Stimulated activated CD4-positive, alpha-beta T cell treated with anti-CD3 and anti-CD28 coated beads, Interleukin-1b, Interleukin-23, amount 100 ng/mL, for 48 hours (primary cell): ENCODE measurements around the gene WNT11.
A peak's percentile ranks its signal among the peaks of the same experiment; 100 is the strongest.

Experiments
- DNase-seq: peaks from one replicate; pipeline ENCODE4 v3.0.0-alpha.2; 2020

The WNT11 gene

DNA sequence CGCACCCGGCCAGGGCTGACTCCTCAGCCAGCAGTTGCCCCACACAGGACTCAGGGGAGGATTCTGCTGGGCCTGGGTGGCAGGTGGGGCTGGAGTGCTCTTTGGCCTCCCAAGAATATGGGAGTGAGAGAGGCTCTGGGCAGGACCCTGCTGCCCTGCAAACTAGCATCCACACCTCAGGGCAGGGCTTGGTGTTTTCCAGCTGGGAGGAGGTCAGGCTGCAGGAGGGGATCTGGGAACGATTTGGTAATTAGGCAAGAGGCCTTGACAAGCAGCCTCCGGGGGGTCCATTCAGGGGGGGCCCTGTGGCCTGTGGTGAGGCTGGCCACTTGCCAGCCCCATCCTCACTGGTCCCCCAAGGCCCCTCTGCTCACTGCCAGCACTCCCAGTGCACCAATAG lies 35.8 kb downstream of the WNT11 start:
- DNase-seq = no peak

DNA sequence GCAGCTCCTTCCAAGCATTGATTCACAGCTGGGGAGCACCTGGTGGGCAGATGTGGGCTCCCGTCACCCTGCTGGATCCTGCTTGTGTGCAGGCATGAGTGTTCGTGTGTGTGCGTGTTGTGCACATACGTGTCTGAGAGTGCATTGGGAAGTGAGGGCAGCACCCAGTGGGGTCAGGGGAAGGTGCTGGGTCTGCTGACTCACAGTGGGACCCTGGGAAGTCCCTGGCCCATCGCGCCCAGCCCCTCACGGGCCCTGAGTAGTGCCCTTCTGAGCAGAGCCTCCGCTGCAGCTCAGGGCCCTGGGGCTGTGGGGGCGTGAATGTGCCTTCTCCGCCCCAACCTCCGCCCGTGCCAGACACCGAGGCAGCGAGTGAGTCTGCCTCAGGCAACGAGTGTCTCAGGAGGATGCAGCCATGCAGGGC lies 36.8 kb downstream of the WNT11 start:
- no peak for DNase-seq

DNA sequence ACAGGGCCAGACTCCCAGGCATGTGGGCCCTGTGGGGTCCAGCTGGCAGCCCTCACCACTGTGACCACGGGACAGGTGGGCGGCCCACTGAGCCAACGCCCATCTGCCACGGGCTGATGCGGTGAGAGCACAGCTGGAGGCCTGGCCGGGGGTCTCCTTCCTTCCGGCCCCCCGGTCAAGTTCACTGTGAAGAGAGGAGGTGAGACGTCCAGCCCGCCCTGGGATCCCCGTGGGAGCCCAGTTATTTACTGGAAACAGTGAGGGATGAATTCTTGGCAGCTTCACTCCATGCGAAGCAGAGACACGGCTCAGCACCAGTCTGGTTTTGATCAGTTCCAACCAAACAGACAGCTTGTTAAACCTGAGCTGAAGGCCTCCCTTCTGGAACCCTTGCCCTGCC lies 38.7 kb downstream of the WNT11 start:
- DNase-seq = no peak

DNA sequence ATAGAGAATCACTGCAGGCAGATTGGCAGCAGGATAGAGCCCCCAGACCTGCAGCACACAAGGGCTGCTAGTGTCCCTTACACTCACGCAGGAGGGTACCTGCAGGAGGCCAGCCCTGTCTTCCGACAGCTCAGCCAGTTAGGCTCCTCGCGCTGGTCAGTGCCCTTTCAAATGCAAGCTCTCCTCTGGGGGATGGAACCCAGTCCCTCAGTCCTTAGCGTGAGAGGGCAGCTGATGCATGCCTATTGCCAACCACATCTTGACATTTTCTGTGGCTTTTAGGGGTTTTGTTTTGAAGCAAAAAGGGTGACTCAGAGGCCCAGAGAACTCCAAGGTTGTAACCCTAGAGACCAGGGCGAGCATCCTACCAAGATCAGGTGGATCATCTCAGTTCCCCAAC lies 40.0 kb downstream of the WNT11 start:
- DNase-seq = peak; percentile 29

DNA sequence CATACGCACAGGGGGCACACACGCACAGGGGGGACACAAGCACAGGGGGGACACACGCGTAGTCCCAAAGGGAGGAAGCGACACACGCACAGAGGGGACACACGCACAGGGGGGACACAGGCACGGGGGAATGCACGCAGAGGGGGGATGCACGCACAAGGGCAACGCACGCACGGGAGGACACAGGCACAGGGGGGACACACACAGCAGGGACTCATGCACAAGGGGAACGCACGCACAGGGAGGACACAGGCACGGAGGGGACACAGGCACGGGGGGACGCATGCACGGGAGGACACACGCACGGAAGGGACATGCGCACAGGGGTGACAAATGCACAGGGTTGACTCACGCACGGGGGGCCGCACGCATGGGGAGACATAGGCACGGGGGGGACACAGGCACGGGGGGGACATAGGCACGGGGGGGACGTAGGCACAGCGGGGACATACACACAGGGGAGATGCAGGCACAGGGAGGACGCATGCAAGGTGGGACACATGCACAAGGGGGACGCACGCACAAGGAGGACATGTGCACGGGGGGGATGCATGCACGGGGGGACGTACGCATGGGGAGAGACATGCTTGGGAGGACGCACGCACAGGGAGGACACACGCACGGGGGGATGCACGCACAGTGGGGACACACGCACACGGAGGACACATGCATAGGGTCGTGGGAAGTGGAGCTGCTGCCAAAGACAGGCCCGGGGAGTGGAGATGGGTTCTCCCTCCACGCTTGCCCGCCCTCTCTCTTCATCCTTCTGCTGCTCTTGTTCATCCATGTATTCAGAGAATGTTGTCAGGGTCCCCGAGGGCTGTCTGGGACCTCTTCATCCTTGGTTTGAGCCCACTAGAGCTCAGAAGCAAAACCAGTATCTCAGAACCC lies 41.2 kb downstream of the WNT11 start:
- DNase-seq = no peak

GRCh38 chr11:76164081-76164480 lies 42.2 kb downstream of the WNT11 start:
- DNase-seq = no peak

DNA sequence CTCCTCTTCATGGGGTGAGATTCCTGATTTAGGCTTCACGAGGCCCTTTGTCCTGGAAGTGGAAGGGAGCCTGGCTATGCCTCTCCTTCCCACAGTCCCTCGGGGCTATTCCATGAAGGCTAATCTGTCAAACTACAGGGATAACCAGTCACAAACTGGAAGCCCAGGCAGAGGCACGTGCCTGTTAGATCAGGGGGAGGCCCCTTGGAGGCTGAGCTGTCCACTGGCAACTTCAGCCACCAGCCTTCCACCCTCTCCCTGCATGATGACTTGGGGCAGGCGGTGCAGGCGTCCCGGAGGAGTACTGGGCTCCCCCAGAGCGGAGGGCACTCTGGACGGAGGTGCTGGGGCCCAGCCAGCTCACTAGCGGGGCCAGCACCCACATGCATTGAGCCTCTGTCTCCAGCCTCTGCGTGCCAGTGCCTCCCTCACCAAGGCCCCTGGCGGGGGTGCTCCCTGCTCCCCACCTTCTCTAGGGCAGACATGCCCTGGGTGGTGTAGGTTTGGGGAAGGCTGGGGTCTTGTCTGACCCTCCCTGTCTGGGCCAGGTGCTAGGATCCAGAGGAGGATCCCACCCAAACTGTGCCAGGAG lies 42.9 kb downstream of the WNT11 start:
- no peak for DNase-seq

DNA sequence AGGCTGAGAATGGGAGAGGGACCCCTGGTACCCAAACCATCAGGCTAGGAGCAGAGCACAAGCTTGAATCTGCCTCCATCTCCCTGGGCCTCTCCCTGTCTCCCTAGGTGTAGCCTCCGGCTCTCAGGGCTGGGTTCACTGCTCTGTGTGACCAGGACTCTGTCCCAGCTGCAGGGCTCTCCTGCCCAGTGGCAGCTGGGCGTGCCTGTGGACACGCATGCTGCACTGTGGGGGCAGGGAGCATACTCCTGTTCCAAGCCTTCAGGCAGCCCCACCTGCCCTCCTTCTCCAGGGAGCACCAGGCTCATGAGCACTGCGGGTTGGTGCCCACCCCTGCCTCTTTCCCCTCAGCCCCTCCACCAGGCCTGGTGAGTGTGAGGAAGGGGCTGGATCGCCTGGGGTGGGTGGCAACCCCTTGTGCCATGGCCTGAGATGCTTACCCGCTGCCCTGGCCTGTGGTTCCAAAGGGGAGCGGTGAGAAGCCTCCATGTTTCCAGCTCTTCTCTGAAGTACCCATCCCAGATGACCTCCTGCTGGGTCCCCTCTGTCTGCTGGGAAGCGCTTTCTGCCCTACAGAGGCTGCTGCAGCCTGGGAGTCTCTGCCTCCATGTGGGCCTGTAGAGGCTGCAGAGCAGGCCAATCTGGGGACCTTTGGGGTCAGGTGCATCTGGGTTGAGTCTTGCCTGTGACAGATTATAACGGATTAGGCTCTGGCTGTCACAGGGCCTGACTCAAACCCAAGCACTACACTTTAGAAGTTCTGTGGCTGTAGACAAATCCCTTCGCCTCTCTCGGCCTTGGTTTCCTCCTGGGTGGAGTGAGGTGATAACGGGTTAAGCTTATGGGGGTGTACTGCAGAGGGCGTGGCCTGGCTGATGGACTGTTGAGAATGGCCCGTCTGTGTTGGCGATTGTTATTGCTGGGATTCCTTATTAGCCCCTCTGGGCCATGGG lies 43.7 kb downstream of the WNT11 start:
- DNase-seq = no peak

DNA sequence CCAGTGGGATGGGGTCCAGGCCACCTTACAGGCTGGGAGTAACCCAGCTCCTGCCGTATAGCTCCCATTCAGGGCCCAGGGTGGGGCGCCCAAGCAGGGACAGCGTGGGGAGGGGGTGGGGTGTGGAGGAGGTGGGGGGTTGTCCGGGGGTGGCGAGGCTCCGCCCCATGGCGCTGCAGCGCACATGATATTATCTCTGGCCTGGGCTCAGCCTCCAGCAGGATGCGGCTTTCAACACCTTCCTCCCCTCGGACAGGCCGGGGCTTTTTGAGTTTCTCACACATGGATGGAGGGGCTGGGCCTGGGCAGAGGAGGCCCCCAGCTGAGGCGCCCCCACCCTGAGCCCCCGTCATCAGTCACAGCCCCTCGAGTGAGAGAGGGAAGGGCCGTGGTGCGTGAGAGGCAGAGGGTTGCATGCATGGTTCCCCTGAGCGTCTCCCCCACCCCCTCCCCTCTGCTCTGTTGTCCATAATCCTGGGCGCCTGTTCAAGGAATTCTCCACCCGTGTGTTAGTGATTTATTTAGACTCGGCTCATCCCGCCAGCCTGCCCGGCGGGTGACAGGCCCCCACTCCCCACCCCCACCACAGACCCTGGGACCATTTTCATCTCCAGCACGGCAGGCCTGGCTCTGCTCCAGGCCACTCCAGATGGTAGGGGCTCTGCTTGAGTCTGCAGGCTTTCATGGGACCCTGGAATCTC lies 44.9 kb downstream of the WNT11 start:
- no peak for DNase-seq

- no peak for DNase-seq
Measured at GRCh38 chr11:76160856-76161255, 45.4 kb downstream of the WNT11 start.

DNA sequence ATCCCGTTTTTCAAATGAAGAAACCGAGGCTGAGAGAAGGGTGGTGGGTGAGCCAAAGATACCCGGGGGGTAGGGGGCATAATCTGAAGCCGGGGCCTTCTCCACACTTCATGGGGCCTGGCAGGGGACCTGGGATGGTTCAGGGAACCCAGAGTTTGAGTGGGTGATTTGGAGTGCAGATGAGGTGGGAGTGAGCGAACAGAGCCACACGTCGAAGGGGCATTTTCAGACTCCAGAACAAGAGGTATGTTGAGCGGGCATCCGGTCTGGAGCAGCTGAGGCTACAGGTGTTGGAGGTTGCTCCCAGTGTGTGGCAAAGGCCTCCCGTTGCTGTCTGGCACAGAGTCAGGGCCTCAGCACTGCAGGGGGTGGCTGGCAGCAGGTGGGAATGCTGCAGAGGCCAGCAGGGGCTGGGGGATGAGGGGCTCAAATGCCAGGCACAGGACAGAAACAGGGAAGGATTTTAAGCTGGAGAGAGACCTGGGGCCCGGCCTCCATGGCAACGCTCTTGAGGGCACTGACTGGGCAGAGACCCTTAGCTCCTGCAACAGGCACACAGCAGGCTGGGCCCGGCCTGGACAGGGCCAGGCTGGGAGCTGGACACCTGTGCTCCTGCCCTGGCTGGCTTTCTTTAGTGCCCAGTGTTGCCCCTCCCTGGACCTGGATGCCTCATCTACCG lies 46.2 kb downstream of the WNT11 start:
- DNase-seq = no peak

GRCh38 chr11:76159303-76159937 lies 46.9 kb downstream of the WNT11 start:
- DNase-seq = no peak

DNA sequence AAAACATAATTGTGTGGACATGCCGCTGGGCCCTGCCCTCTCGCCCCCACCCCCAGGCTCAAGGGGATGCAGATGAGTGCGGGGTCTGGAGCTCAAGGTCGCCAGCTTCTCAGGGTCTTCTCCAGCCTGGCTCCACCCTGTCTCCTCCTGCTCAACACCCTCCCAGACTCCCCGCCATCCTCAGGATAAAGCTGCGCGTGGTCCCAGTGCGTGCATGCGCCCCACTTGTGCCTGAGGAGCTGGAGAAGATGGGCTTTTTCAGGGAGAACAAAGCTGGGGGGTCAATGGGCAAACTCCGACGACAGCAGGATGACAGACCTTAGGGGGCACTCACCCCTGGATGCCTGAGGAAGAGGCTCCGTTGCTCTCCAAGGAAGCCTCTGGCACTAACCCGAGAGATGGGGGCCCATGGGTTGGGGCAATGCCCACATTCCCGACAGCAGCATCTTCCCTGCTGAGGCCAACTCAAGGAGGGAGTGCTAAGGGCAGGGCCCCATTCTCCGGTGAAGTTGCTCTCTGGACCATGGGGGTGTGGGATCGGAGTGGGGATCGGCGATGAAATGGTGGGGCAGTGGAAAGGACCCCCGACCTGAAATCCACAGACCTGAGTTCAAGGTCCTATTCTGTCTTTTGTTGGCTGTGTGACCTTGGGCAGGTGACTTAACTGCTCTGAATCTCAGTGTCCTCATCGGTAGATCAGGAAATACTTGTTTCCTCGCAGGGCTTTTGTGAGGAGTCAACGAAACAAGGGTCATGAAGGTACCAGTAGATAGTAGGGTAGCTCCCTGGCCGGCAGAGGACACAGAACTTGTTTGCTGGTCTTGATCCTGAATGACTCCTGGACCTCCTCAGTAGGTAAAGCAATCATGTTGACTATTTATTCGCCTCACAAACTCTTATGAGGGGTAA lies 47.7 kb downstream of the WNT11 start:
- DNase-seq = no peak

- DNase-seq = no peak
Measured at GRCh38 chr11:76157891-76158290, 48.4 kb downstream of the WNT11 start.

- no peak for DNase-seq
Measured at GRCh38 chr11:76156971-76157427, 49.3 kb downstream of the WNT11 start.

- no peak for DNase-seq
Measured at GRCh38 chr11:76155500-76156227, 50.6 kb downstream of the WNT11 start.

GRCh38 chr11:76153571-76153923 lies 52.8 kb downstream of the WNT11 start:
- no peak for DNase-seq

GRCh38 chr11:76152741-76153570 lies 53.3 kb downstream of the WNT11 start:
- DNase-seq = no peak
